HG03520 (cell line): ENCODE data around the gene CD300H.

Experiments
- ATAC-seq: cut with Tn5 transposase; IDR thresholded peaks from one replicate; pipeline ENCODE4 v1.9.1; 2021; ENCODE audit warnings: mild to moderate bottlenecking, moderate library complexity; ENCODE audit not compliant: unreplicated experiment

CD300H gene

GRCh38 chr17:74567397-74567796 lies at the start of gene CD300H:
CD300H (minus strand) TSS chr17:74567509.
- ATAC-seq, result no peak

- no peak for ATAC-seq
These were observed 49.4 kb upstream of the CD300H start for GRCh38 chr17:74616696-74617095.

GRCh38 chr17:74612046-74612445 lies 44.7 kb upstream of the CD300H start:
- no peak for ATAC-seq

- no peak for ATAC-seq
These were observed 42.8 kb upstream of the CD300H start for GRCh38 chr17:74610108-74610507.

- ATAC-seq, result no peak
These were observed 41.2 kb upstream of the CD300H start for GRCh38 chr17:74608511-74608910.

GRCh38 chr17:74607221-74607620 lies 39.9 kb upstream of the CD300H start:
- ATAC-seq, result no peak

- ATAC-seq, result no peak
These were observed 38.7 kb upstream of the CD300H start for GRCh38 chr17:74606050-74606449.

- ATAC-seq, result no peak
These were observed 38.1 kb upstream of the CD300H start for GRCh38 chr17:74605361-74605760.

- no peak for ATAC-seq
These were observed 37.5 kb upstream of the CD300H start for GRCh38 chr17:74604761-74605160.

- no peak for ATAC-seq
These were observed 36.9 kb upstream of the CD300H start for GRCh38 chr17:74604200-74604599.

GRCh38 chr17:74603746-74604145 lies 36.4 kb upstream of the CD300H start:
- no peak for ATAC-seq

- ATAC-seq, result no peak
These were observed 35.8 kb upstream of the CD300H start for GRCh38 chr17:74603037-74603635.

GRCh38 chr17:74601944-74602572 lies 34.7 kb upstream of the CD300H start:
- ATAC-seq, result no peak

GRCh38 chr17:74599448-74599939 lies 32.2 kb upstream of the CD300H start:
- no peak for ATAC-seq

- ATAC-seq, result no peak
These were observed 31.7 kb upstream of the CD300H start for GRCh38 chr17:74599023-74599399.

- no peak for ATAC-seq
These were observed 31.2 kb upstream of the CD300H start for GRCh38 chr17:74598346-74599022.

GRCh38 chr17:74597069-74597790 lies 29.9 kb upstream of the CD300H start:
- no peak for ATAC-seq

GRCh38 chr17:74595037-74595750 lies 27.9 kb upstream of the CD300H start:
- no peak for ATAC-seq

- ATAC-seq, result no peak
These were observed 25.0 kb upstream of the CD300H start, which contains the start of gene CD300LD for GRCh38 chr17:74592087-74592990. CD300LD (minus strand) TSS chr17:74592283; CDS start chr17:74592202, 81 bp downstream.

GRCh38 chr17:74591503-74591902 lies 24.2 kb upstream of the CD300H start:
- no peak for ATAC-seq
